ENCODE data around the gene NCBP2.
"Not testable (repeated sequence)": the region's sequence is repeated elsewhere in the genome, so short reads cannot be mapped to it uniquely, and the experiment has no call there.

The NCBP2 gene

GRCh38 chr3:196968233-196969133 lies 26.2 kb upstream of the NCBP2 start, which contains the start of gene PIGZ:
Gene PIGZ (minus strand): TSS chr3:196968833. CDS start chr3:196952031, 16,802 bp downstream.
- peak in 1 of 2 donors; percentile 17 for DNase-seq (ENCODE audit: low read depth in 2 of 2)

GRCh38 chr3:196967412-196968232 lies 25.3 kb upstream of the NCBP2 start:
- no peak for DNase-seq (ENCODE audit: low read depth in 2 of 2)

GRCh38 chr3:196966526-196967401 lies 24.4 kb upstream of the NCBP2 start:
- no peak for DNase-seq (ENCODE audit: low read depth in 2 of 2)

- DNase-seq (ENCODE audit: low read depth in 2 of 2), result no peak
Measured at GRCh38 chr3:196965804-196966173, 23.5 kb upstream of the NCBP2 start.

GRCh38 chr3:196965112-196965803 lies 22.9 kb upstream of the NCBP2 start:
- DNase-seq (ENCODE audit: low read depth in 2 of 2), result no peak

- DNase-seq (ENCODE audit: low read depth in 2 of 2), result no peak
Measured at GRCh38 chr3:196963631-196963953, 21.3 kb upstream of the NCBP2 start.

- DNase-seq (ENCODE audit: low read depth in 2 of 2), result no peak
Measured at GRCh38 chr3:196962930-196963630, 20.8 kb upstream of the NCBP2 start.

- DNase-seq (ENCODE audit: low read depth in 2 of 2), result no peak
Measured at GRCh38 chr3:196962108-196962929, 20.0 kb upstream of the NCBP2 start.

GRCh38 chr3:196954832-196955231 lies 12.5 kb upstream of the NCBP2 start:
- DNase-seq (ENCODE audit: low read depth in 2 of 2), result no peak

- DNase-seq (ENCODE audit: low read depth in 2 of 2), result no peak
Measured at GRCh38 chr3:196951371-196951770, 9.0 kb upstream of the NCBP2 start.

GRCh38 chr3:196949750-196950149 lies 7.4 kb upstream of the NCBP2 start:
- no peak for DNase-seq (ENCODE audit: low read depth in 2 of 2)

- DNase-seq (ENCODE audit: low read depth in 2 of 2), result no peak
Measured at GRCh38 chr3:196949285-196949619, 6.9 kb upstream of the NCBP2 start.

- no peak for DNase-seq (ENCODE audit: low read depth in 2 of 2)
Measured at GRCh38 chr3:196948442-196949284, 6.3 kb upstream of the NCBP2 start.

- DNase-seq (ENCODE audit: low read depth in 2 of 2), result no peak
Measured at GRCh38 chr3:196947860-196948441, 5.6 kb upstream of the NCBP2 start.

- DNase-seq (ENCODE audit: low read depth in 2 of 2), result no peak
Measured at GRCh38 chr3:196947136-196947859, 5.0 kb upstream of the NCBP2 start.

GRCh38 chr3:196944037-196944790 lies 1.9 kb upstream of the NCBP2 start:
- not testable (repeated sequence) for DNase-seq (ENCODE audit: low read depth in 2 of 2)

- no peak for DNase-seq (ENCODE audit: low read depth in 2 of 2)
Measured at GRCh38 chr3:196942915-196943277, 568 bp upstream of the NCBP2 start.
